HEK293 (cell line): Measurements from ENCODE around the gene KCNMB1.
A peak's percentile ranks its signal among the peaks of the same experiment; 100 is the strongest.

Source experiments
- CTCF ChIA-PET: fragments of 350-600 bp; formaldehyde crosslinking; extraction: SDS; loops from one replicate; lab custom pipeline; 2021; ENCODE audit warnings: antibody characterized with exemption; lab: Yijun Ruan, JAX
- POLR2A ChIA-PET: fragments of 300-600 bp; formaldehyde crosslinking; extraction: SDS; loops from one replicate; lab custom pipeline; 2020; ENCODE audit warnings: antibody characterized with exemption, inconsistent platforms; lab: Yijun Ruan, JAX
- H3K27ac ChIP-seq: fragments of 200-500 bp; sonication (Bioruptor generic); 2 replicates; pipeline ENCODE4 v1.5.1; 2014; ENCODE audit warnings: low read depth, low read length, control low read depth, inconsistent platforms; ENCODE audit errors: extremely low read depth
- H3K36me3 ChIP-seq, 2 experiments: fragments of 200-500 bp in 1 of 2; sonication (Bioruptor generic) in 1 of 2; 1 replicate in 1 of 2; 2 replicates in 1 of 2; pipeline ENCODE4 v1.5.1; 2014 to 2017; ENCODE audit warnings: inconsistent platforms in 2 of 2, low read length in 2 of 2; ENCODE audit not compliant: control insufficient read depth in 2 of 2, insufficient read depth in 1 of 2
- H3K4me1 ChIP-seq: fragments of 200-500 bp; sonication (Bioruptor generic); 2 replicates; pipeline ENCODE4 v1.5.1; 2014; ENCODE audit warnings: mild to moderate bottlenecking, low read length, inconsistent platforms; ENCODE audit not compliant: control insufficient read depth, insufficient read depth
- H3K4me3 ChIP-seq: 2 replicates; pipeline ENCODE4 v1.5.1; 2011; ENCODE audit warnings: low read depth, mild to moderate bottlenecking, control low read depth, low read length, moderate library complexity
- H3K9me3 ChIP-seq: fragments of 200-500 bp; sonication (Bioruptor generic); 2 replicates; pipeline ENCODE4 v1.5.1; 2014; ENCODE audit warnings: low read depth, low read length, inconsistent platforms; ENCODE audit not compliant: control insufficient read depth, insufficient read depth
- ATF2 ChIP-seq: fragments of 450-650 bp; formaldehyde crosslinking; IDR thresholded peaks from 2 replicates; pipeline ENCODE4 v1.5.1; 2016; ENCODE audit warnings: missing biosample characterization, missing genetic modification characterization, low read depth
- GLI4 ChIP-seq: fragments of 450-650 bp; formaldehyde crosslinking; IDR thresholded peaks from 2 replicates; pipeline ENCODE4 v1.5.1; 2016; ENCODE audit warnings: missing biosample characterization, missing genetic modification characterization
- KLF1 ChIP-seq: fragments of 450-650 bp; formaldehyde crosslinking; IDR thresholded peaks from 2 replicates; pipeline ENCODE4 v1.5.1; 2016; ENCODE audit warnings: missing biosample characterization, missing genetic modification characterization
- MZF1 ChIP-seq: fragments of 450-650 bp; formaldehyde crosslinking; IDR thresholded peaks from 2 replicates; pipeline ENCODE4 v1.5.1; 2017; ENCODE audit warnings: missing biosample characterization, missing genetic modification characterization, borderline replicate concordance
- OSR2 ChIP-seq: fragments of 450-650 bp; formaldehyde crosslinking; IDR thresholded peaks from 2 replicates; pipeline ENCODE4 v1.5.1; 2016; ENCODE audit warnings: missing biosample characterization, missing genetic modification characterization
- ZBTB11 ChIP-seq: fragments of 450-650 bp; formaldehyde crosslinking; conservative IDR thresholded peaks from 2 replicates; pipeline ENCODE4 v1.5.1; 2016; ENCODE audit warnings: low read depth, missing biosample characterization, missing genetic modification characterization
- ZFHX2 ChIP-seq: fragments of 450-650 bp; formaldehyde crosslinking; conservative IDR thresholded peaks from 2 replicates; pipeline ENCODE4 v1.5.1; 2016; ENCODE audit warnings: missing biosample characterization, missing genetic modification characterization
- ZNF169 ChIP-seq: fragments of 450-650 bp; formaldehyde crosslinking; IDR thresholded peaks from 2 replicates; pipeline ENCODE4 v1.5.1; 2016; ENCODE audit warnings: missing biosample characterization, missing genetic modification characterization
- ZNF211 ChIP-seq: fragments of 450-650 bp; formaldehyde crosslinking; IDR thresholded peaks from 2 replicates; pipeline ENCODE4 v1.5.1; 2016; ENCODE audit warnings: low read depth, missing biosample characterization, missing genetic modification characterization
- ZNF239 ChIP-seq: fragments of 450-650 bp; formaldehyde crosslinking; IDR thresholded peaks from 2 replicates; pipeline ENCODE4 v1.5.1; 2016; ENCODE audit warnings: missing biosample characterization, missing genetic modification characterization
- ZNF37A ChIP-seq: fragments of 450-650 bp; IDR thresholded peaks from 2 replicates; pipeline ENCODE4 v1.5.1; 2018; ENCODE audit warnings: missing biosample characterization, missing genetic modification characterization
- ZNF514 ChIP-seq: fragments of 450-650 bp; formaldehyde crosslinking; IDR thresholded peaks from 2 replicates; pipeline ENCODE4 v1.5.1; 2016; ENCODE audit warnings: missing biosample characterization, missing genetic modification characterization
- ZNF555 ChIP-seq: fragments of 450-650 bp; formaldehyde crosslinking; conservative IDR thresholded peaks from 2 replicates; pipeline ENCODE4 v1.5.1; 2017; ENCODE audit warnings: missing biosample characterization, mild to moderate bottlenecking, missing genetic modification characterization, inconsistent platforms
- ZNF580 ChIP-seq: fragments of 450-650 bp; formaldehyde crosslinking; IDR thresholded peaks from 2 replicates; pipeline ENCODE4 v1.5.1; 2016; ENCODE audit warnings: missing biosample characterization, missing genetic modification characterization
- ZNF768 ChIP-seq: fragments of 450-650 bp; formaldehyde crosslinking; IDR thresholded peaks from 2 replicates; pipeline ENCODE4 v1.5.1; 2018; ENCODE audit warnings: missing biosample characterization, mild to moderate bottlenecking, missing genetic modification characterization
- ZSCAN4 ChIP-seq: fragments of 450-650 bp; formaldehyde crosslinking; IDR thresholded peaks from 2 replicates; pipeline ENCODE4 v1.5.1; 2017; ENCODE audit warnings: missing biosample characterization, missing genetic modification characterization
- TF ChIP-seq, protein P1 (sequence below): fragments of 450-650 bp; formaldehyde crosslinking; optimal IDR thresholded peaks from 2 replicates; pipeline ENCODE3; 2016; ENCODE audit warnings: missing biosample characterization, mild to moderate bottlenecking, missing genetic modification characterization
- TF ChIP-seq, protein P2 (sequence below): fragments of 450-650 bp; formaldehyde crosslinking; IDR thresholded peaks from 2 replicates; pipeline ENCODE4 v1.5.1; 2017; ENCODE audit warnings: missing biosample characterization, missing genetic modification characterization

Gene KCNMB1

GRCh38 chr5:170360709-170361108 is 28.5 kb downstream of the KCNMB1 start:
- ChIA-PET CTCF (no interaction called here), POLR2A (no interaction called here)
- no peak overlapping the region for H3K4me3 ChIP-seq
- H3K36me3 ChIP-seq, result no peaks in the 10 kb centered on the region
- no peaks in the 10 kb centered on the region for H3K9me3 ChIP-seq
- no peaks in the 10 kb centered on the region for H3K4me1 ChIP-seq
- TF ChIP-seq ZNF211 (tag by site-specific recombination), result no peak
- TF ChIP-seq ZNF37A, result no peak
- TF ChIP-seq OSR2 (tag by site-specific recombination), result no peak
- TF ChIP-seq ATF2 (tag by site-specific recombination), result no peak
- H3K27ac ChIP-seq, result no peak overlapping the region

DNA sequence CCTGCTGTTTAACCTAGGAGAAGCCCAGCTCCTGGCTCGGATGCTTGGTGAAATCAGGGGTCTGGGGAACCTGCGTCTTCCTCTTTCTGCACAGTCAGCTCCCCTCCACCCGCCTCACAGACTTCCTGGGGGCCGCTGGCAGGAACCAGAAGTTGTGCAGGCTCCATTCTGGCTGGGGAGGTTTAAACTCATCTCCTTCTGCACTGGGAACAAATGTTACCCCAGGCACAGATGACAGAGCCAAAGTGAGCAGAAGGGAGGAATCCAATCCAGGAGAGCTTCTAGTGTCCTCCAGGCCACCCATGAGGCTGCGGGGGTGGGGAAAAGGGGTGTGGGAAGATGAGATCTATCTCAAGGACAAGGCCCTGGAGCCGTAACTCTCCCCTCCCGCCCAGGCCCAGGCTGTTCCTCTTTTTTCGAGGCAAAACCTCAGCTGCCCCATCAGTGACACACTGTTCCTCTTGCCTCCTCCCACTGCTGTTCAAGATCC is 31.2 kb downstream of the KCNMB1 start:
- H3K9me3 ChIP-seq, result no peaks in the 10 kb centered on the region
- ChIA-PET POLR2A (no interaction called here), CTCF (no interaction called here)
- no peaks in the 10 kb centered on the region for H3K4me1 ChIP-seq
- H3K36me3 ChIP-seq, result no peaks in the 10 kb centered on the region
- TF ChIP-seq MZF1 (no peak), ZFHX2 (tag by site-specific recombination) (0 out of 2 replicates have a peak, but pooled peaks have one; percentile 6), ZNF169 (tag by site-specific recombination) (no peak), ZNF514 (no peak)
- TF ChIP-seq, all 188 proteins: peak for 1
- Histone ChIP-seq H3K4me3 (no peak overlapping the region), H3K27ac (no peak overlapping the region)

- TF ChIP-seq ZNF768 (tag by site-specific recombination), result no peak
- TF ChIP-seq, all 188 proteins: peak for 0
- CTCF ChIA-PET, result interaction anchor here (1.2 to 2.0 kb wide), 2 partner anchors 66 to 130 kb away, joined by 3 to 6 read pairs; no protein-coding TSS in a partner anchor
- no peaks in the 10 kb centered on the region for H3K36me3 ChIP-seq
- POLR2A ChIA-PET, result no interaction called here
- no peaks in the 10 kb centered on the region for H3K9me3 ChIP-seq
- no peak overlapping the region for H3K27ac ChIP-seq
- no peak overlapping the region for H3K4me3 ChIP-seq
- H3K4me1 ChIP-seq, result no peaks in the 10 kb centered on the region
These were observed 33.5 kb downstream of the KCNMB1 start for GRCh38 chr5:170355601-170356098.

DNA sequence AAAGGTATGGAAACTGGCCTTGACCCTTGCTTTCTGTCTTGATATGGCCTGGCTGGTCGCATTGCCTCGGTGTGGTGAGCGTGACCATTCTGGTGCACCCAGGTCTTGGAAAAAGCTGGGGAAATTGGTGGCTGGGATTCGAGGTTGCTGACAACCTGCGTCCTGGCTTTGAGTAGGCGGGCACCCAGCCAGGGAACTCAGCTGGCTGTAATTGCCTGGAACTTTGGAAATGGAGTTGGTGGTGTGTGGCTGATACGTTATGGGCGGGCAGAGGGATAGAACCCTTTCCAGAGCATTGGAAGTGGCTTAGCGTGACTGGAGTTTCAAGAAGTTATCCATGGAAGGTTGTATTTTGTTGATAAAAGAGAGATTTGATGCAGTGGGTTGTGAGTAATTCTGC is 35.2 kb downstream of the KCNMB1 start:
- Histone ChIP-seq H3K27ac (no peak overlapping the region), H3K36me3 (no peaks in the 10 kb centered on the region), H3K4me1 (no peaks in the 10 kb centered on the region), H3K4me3 (no peak overlapping the region), H3K9me3 (no peaks in the 10 kb centered on the region)
- CTCF ChIA-PET, result no interaction called here
- POLR2A ChIA-PET, result no interaction called here
- TF ChIP-seq, protein P1, sequence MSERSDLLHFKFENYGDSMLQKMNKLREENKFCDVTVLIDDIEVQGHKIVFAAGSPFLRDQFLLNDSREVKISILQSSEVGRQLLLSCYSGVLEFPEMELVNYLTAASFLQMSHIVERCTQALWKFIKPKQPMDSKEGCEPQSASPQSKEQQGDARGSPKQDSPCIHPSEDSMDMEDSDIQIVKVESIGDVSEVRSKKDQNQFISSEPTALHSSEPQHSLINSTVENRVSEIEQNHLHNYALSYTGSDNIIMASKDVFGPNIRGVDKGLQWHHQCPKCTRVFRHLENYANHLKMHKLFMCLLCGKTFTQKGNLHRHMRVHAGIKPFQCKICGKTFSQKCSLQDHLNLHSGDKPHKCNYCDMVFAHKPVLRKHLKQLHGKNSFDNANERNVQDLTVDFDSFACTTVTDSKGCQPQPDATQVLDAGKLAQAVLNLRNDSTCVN (tag by site-specific recombination), result no peak
- TF ChIP-seq ZSCAN4 (no peak), GLI4 (no peak), ZNF580 (tag by site-specific recombination) (no peak), ZNF555 (tag by site-specific recombination) (no peak), ZBTB11 (tag by site-specific recombination) (no peak), KLF1 (tag by site-specific recombination) (no peak), ZNF239 (tag by site-specific recombination) (no peak)
- TF ChIP-seq, protein P2, sequence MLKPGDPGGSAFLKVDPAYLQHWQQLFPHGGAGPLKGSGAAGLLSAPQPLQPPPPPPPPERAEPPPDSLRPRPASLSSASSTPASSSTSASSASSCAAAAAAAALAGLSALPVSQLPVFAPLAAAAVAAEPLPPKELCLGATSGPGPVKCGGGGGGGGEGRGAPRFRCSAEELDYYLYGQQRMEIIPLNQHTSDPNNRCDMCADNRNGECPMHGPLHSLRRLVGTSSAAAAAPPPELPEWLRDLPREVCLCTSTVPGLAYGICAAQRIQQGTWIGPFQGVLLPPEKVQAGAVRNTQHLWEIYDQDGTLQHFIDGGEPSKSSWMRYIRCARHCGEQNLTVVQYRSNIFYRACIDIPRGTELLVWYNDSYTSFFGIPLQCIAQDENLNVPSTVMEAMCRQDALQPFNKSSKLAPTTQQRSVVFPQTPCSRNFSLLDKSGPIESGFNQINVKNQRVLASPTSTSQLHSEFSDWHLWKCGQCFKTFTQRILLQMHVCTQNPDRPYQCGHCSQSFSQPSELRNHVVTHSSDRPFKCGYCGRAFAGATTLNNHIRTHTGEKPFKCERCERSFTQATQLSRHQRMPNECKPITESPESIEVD (tag by site-specific recombination), result no peak
